Activated B cell treated with CpG ODN at 0.5 μM for 24 hours (primary cell): ENCODE data around the gene CARD11. TPM values are rescaled to one million over a fixed set of nuclear protein-coding genes. Genes with fewer than 3 reads are reported as not detected.

Experiments used
- ATAC-seq: fragments of 200-7000 bp; cut with Tn5 transposase; one replicate; pipeline ENCODE4 v1.10.0; 2021; ENCODE audit warnings: low read depth, mild to moderate bottlenecking, moderate library complexity
- CTCF ChIA-PET: fragments of 350-600 bp; sonication (Branson Sonifier 250); formaldehyde crosslinking; loops from one replicate; lab custom pipeline; 2021; ENCODE audit warnings: antibody characterized with exemption; lab: Charles Lee
- POLR2A ChIA-PET: fragments of 350-600 bp; sonication (Branson Sonifier 250); formaldehyde crosslinking; loops from one replicate; lab custom pipeline; 2021; ENCODE audit warnings: antibody characterized with exemption; lab: Charles Lee
- DNase-seq: peaks from one replicate; pipeline ENCODE4 v3.0.0; 2022
- H3K27ac Mint-ChIP-seq: one replicate; pipeline ENCODE4 v1.8.0; 2020; ENCODE audit warnings: mixed read lengths
- H3K27me3 Mint-ChIP-seq: one replicate; pipeline ENCODE4 v1.8.0; 2021; ENCODE audit warnings: mixed read lengths
- H3K36me3 Mint-ChIP-seq: one replicate; pipeline ENCODE4 v1.8.0; 2021; ENCODE audit warnings: low read depth, mixed read lengths
- H3K4me1 Mint-ChIP-seq: one replicate; pipeline ENCODE4 v1.8.0; 2021; ENCODE audit warnings: mixed read lengths
- H3K4me3 Mint-ChIP-seq: one replicate; pipeline ENCODE4 v1.8.0; 2020; ENCODE audit warnings: mild to moderate bottlenecking, mixed read lengths
- H3K9me3 Mint-ChIP-seq: one replicate; pipeline ENCODE4 v1.8.0; 2020; ENCODE audit warnings: mixed read lengths
- intact Hi-C: fragments of 100-400 bp; cut with micrococcal nuclease; formaldehyde crosslinking; loops from one replicate; pipeline ENCODE4 v1.15.1; 2024
- total RNA-seq: library from RNA; stranded (reverse); gene quantifications from 2 replicates; pipeline ENCODE4 v1.2.3, GENCODE V29; 2022
- TF ChIP-seq, protein P1 (sequence below): fragments of 200-600 bp; IDR thresholded peaks from one replicate; pipeline ENCODE4 v1.8.0; 2022; ENCODE audit warnings: antibody characterized with exemption, mild to moderate bottlenecking

Gene CARD11
- total RNA-seq, 1 donor from 2014 or later: 114 TPM

DNA sequence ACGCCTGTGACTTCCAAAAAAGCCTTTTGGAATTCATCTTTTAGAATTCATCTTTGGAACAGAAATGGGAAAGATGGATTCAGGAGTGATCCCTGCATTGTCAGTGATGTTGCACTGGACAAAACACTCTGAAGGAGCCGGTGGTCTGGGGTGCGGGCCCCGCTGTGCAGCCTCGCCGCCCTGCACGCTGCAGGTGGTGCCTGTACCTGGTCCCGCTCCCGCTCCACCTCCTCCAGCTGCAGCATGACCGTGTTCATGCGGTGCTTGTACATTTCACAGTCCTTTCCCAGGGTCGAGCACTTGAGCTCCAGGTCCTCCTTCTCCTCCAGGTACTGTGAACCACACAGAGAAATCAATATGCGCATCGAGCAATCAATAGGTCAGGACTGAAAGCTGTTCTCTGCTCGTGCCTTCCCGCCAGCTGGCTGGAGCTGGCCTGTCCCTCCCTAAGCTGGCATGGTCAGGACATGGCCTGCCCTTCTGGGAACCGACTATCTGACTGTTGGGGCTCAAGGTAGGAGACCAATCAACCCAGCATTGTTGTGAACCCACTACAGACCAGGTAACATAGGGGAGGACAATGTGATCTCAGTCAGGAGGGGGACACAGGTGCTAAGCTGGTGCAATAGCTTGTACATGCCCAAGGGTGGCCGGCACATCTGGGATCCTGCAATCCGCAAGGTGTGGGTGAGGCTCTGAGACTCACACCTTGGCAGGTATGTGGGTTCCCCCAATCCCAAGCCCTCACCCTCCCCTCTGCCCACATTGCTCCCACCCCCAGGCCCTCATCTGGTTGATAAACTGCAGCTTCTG is 105.8 kb downstream of the CARD11 start:
- H3K36me3 Mint-ChIP-seq: peaks cover 91% of the 10 kb centered on the region
- CTCF ChIA-PET: no interaction called here

DNA sequence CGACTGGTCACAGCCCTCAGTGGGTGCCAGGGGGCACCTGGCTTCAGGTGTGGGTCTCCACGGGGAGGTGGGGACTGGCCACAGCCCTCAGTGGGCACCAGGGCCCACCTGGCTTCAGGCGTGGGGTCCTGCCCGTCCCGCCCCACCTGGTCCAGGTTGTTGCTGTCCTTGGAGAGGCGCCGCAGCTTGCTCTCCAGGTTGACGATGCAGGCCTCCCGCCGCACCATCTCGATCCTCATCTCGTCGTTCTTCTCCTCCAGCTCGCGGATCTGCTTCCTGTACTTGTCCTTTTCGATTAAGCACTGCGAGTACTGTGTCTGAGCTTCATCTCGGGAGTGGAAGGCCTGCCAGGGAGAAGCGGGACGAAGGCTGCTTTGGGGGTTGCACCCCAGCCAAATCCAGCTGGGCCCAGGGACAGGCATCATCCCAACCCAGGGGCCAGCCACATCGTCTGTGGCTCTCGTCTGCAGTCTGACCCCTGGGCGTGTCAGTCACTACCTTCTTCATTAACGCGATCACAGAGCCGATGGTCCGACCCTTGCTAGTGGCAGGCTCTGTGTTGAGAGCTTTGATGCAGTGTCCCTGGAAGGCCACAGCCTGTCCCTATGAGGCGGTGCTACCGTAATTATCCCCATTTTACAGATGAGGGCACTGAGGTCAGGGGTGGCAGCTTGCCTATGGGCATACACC is 106.6 kb downstream of the CARD11 start:
- Mint-ChIP-seq H3K36me3 (peaks cover 91% of the 10 kb centered on the region), H3K4me1 (peaks cover 11% of the 10 kb centered on the region), H3K27ac (no peak overlapping the region), H3K9me3 (no peaks in the 10 kb centered on the region), H3K4me3 (no peak overlapping the region), H3K27me3 (no peaks in the 10 kb centered on the region)
- CTCF ChIA-PET: no interaction called here
- DNase-seq: no peak
- intact Hi-C loops: no loop called here
- TF ChIP-seq, protein P1, sequence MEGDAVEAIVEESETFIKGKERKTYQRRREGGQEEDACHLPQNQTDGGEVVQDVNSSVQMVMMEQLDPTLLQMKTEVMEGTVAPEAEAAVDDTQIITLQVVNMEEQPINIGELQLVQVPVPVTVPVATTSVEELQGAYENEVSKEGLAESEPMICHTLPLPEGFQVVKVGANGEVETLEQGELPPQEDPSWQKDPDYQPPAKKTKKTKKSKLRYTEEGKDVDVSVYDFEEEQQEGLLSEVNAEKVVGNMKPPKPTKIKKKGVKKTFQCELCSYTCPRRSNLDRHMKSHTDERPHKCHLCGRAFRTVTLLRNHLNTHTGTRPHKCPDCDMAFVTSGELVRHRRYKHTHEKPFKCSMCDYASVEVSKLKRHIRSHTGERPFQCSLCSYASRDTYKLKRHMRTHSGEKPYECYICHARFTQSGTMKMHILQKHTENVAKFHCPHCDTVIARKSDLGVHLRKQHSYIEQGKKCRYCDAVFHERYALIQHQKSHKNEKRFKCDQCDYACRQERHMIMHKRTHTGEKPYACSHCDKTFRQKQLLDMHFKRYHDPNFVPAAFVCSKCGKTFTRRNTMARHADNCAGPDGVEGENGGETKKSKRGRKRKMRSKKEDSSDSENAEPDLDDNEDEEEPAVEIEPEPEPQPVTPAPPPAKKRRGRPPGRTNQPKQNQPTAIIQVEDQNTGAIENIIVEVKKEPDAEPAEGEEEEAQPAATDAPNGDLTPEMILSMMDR: no peak
- ATAC-seq: no peak
- POLR2A ChIA-PET: interaction anchor here (0.5 kb wide), 1 partner anchor 654 kb away, joined by 3 read pairs; no protein-coding TSS in a partner anchor

More for the DNA sequence above, 105.8 kb downstream of the CARD11 start:
- no peak for ATAC-seq
- TF ChIP-seq, protein P1: no peak
- no peak for DNase-seq
- POLR2A ChIA-PET: interaction anchor here (0.5 to 0.6 kb wide), 2 partner anchors 153 to 653 kb away, joined by 3 to 6 read pairs; no protein-coding TSS in a partner anchor
- no peaks in the 10 kb centered on the region for H3K27me3 Mint-ChIP-seq
- no peak overlapping the region for H3K4me3 Mint-ChIP-seq
- H3K27ac Mint-ChIP-seq: no peak overlapping the region
- peaks cover 11% of the 10 kb centered on the region for H3K4me1 Mint-ChIP-seq
- intact Hi-C loops: no loop called here
- no peaks in the 10 kb centered on the region for H3K9me3 Mint-ChIP-seq

DNA sequence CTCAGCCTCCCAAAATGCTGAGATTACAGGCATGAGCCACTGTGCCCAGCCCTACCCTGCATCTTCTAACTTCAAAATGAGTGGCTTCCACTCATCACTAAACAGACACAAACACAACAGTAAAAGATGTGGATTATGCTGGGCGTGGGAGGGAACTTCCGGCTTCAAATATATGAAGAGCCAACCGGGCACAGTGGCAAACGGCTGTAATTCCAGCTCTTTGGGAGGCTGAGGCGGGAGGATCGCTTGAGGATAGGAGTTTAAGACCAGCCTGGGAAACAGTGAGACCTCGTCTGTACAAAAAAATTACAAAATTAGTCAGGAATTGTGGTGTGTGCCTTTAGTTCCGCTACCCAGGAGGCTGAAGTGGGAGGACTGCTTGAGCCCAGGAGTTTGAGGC is 107.4 kb downstream of the CARD11 start:
- H3K4me3 Mint-ChIP-seq: no peak overlapping the region
- CTCF ChIA-PET: no interaction called here

DNA sequence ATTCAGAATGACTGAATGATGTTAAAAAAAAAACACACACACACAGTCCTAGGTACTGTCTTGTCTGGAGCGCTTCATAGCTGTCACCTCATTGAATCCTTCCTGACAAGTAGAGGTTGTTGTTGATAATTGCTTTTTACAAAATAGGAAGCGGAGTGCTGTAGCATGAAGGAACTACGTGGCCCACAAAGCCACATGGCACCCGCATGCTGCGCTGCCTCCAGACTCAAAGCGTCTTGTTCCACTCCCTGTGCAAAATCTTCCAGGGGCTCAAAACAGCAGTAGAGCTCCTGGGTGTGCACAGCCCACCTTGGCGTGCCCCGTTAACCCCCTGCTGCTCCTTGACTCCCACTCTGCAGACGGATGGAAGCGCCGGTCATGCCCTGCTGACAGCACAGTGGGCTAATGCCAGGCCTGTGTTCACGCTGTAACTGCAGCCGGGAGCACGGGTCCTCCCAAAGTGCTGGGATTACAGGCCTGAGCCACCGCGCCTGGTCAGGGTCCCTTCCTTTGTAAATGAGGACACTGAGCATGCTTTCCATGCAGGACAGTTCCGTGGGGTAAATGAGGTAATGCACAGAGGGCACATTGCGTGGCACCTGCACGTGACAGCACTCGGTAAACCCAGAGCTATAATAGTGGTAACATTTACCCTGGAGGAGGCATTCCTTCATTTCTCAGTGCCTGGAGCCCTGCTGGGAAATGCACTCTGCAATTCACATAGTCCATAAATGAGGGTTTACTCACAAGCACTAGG is 108.5 kb downstream of the CARD11 start:
- CTCF ChIA-PET: no interaction called here
- intact Hi-C loops: no loop called here

More for the DNA sequence above, 107.4 kb downstream of the CARD11 start:
- Mint-ChIP-seq H3K27ac (no peak overlapping the region), H3K36me3 (peaks cover 90% of the 10 kb centered on the region), H3K27me3 (no peaks in the 10 kb centered on the region), H3K9me3 (no peaks in the 10 kb centered on the region), H3K4me1 (peaks cover 9% of the 10 kb centered on the region)
- DNase-seq (no peak), ATAC-seq (no peak)
- TF ChIP-seq, protein P1: no peak
- POLR2A ChIA-PET: no interaction called here
- intact Hi-C loops: no loop called here

More for the DNA sequence above, 108.5 kb downstream of the CARD11 start:
- peaks cover under 1% of the 10 kb centered on the region for H3K4me1 Mint-ChIP-seq
- H3K9me3 Mint-ChIP-seq: no peaks in the 10 kb centered on the region
- H3K27ac Mint-ChIP-seq: no peak overlapping the region
- TF ChIP-seq, protein P1: no peak
- ATAC-seq: no peak
- H3K4me3 Mint-ChIP-seq: no peak overlapping the region
- H3K27me3 Mint-ChIP-seq: no peaks in the 10 kb centered on the region
- POLR2A ChIA-PET: no interaction called here
- H3K36me3 Mint-ChIP-seq: peaks cover 90% of the 10 kb centered on the region
- no peak for DNase-seq
